ENCODE measurements around the gene MNAT1. TPM values are rescaled to one million over a fixed set of nuclear protein-coding genes. Genes with fewer than 3 reads are reported as not detected.

MNAT1 gene
- total and polyA plus RNA-seq, 4 donors, result 16.7 to 85.5 (median 21.6) TPM

DNA sequence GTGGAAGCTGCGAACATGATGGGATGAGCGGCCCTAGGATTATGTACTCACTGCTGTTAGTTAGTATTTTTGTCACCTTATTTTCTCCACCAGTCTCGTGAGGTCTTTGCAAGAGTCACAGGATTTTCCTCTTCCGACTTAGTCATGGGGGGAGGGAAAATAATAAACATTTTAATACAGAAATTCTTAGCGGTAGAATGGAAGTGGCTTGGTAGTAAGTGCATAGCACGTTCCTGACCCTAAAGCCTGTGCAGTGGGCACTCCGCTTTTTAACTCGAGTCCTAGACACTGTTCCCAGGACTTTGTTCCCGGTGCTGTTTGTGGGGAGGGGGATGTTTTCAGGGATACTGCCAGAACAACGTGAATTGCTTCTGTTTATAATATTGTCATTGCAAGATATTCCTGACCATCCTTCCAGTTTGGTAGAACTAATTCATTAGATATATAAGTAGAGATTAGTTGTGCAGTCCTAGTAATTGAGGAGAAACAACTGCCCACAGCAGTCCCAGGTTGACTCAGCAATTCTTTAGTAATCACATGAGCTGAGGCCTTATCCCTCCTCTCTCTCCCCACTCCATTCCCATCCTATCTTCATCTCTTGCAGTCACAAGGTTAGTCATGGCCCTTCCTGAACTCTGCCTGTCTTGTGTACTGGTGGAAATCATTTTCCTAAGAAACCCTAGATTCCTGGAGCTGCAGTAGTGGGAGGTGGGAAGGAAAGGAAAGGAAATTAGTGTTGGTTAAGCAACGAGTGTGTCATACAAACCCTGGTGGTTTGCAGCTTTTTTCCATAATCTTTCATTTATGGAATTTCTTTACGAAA lies 247.3 kb downstream of the MNAT1 start:
- Histone ChIP-seq H3K36me3 (ENCODE audit: control insufficient read depth in 4 of 4, insufficient read depth in 4 of 4, low read length in 4 of 4) (peaks cover 0 to 3% (median under 1%) of the 10 kb centered on the region in 4 donors), H3K4me1 (ENCODE audit: control insufficient read depth in 5 of 5, insufficient read depth in 5 of 5, low read length in 5 of 5) (peaks cover 0 to 21% (median 5%) of the 10 kb centered on the region in 5 donors), H3K4me3 (peak overlapping the region; percentile 94), H3K27ac (ENCODE audit: low read depth in 1 of 2, low read length in 1 of 2) (peak overlapping the region in 1 of 2 donors; percentile 95), H3K9me3 (ENCODE audit: control insufficient read depth in 4 of 4, insufficient read depth in 3 of 4, low read length in 3 of 4) (no peaks in the 10 kb centered on the region), H3K27me3 (ENCODE audit: control insufficient read depth in 3 of 3, insufficient read depth in 3 of 3, low read length in 2 of 3) (no peaks in the 10 kb centered on the region), H3K9ac (ENCODE audit: insufficient read depth in 1 of 2, low read length in 2 of 2) (peak overlapping the region; percentile 78 to 85)
- DNase-seq (peak; percentile 14 to 40 (median 39)), ATAC-seq (ENCODE audit: insufficient read depth, low FRiP score) (peak; percentile 38)
- 8 to 10% methylated on average over 12 of the region's 12 CpGs for WGBS, 2 donors
- no peak for TF ChIP-seq CTCF (IDR thresholded peaks at IDR 0.05; ENCODE audit: control extremely low read depth, extremely low read depth)

- Histone ChIP-seq H3K36me3 (ENCODE audit: control insufficient read depth in 4 of 4, insufficient read depth in 4 of 4, low read length in 4 of 4) (peaks cover 5 to 14% (median 11%) of the 10 kb centered on the region in 4 donors), H3K27ac (ENCODE audit: low read depth in 1 of 2, low read length in 1 of 2) (no peak overlapping the region), H3K4me1 (ENCODE audit: control insufficient read depth in 5 of 5, insufficient read depth in 5 of 5, low read length in 5 of 5) (peaks cover 0 to 16% (median 5%) of the 10 kb centered on the region in 5 donors), H3K4me3 (no peak overlapping the region), H3K27me3 (ENCODE audit: control insufficient read depth in 3 of 3, insufficient read depth in 3 of 3, low read length in 2 of 3) (no peaks in the 10 kb centered on the region), H3K9me3 (ENCODE audit: control insufficient read depth in 4 of 4, insufficient read depth in 3 of 4, low read length in 3 of 4) (no peaks in the 10 kb centered on the region), H3K9ac (ENCODE audit: insufficient read depth in 1 of 2, low read length in 2 of 2) (no peak overlapping the region)
- no peak for DNase-seq
- TF ChIP-seq CTCF (IDR thresholded peaks at IDR 0.05; ENCODE audit: control extremely low read depth, extremely low read depth), result no peak
- WGBS, 2 donors, result 83 to 86% methylated on average over 1 of the region's 1 CpG
- no peak for ATAC-seq (ENCODE audit: insufficient read depth, low FRiP score)
Measured at GRCh38 chr14:60984196-60984595, 249.6 kb downstream of the MNAT1 start.

DNA sequence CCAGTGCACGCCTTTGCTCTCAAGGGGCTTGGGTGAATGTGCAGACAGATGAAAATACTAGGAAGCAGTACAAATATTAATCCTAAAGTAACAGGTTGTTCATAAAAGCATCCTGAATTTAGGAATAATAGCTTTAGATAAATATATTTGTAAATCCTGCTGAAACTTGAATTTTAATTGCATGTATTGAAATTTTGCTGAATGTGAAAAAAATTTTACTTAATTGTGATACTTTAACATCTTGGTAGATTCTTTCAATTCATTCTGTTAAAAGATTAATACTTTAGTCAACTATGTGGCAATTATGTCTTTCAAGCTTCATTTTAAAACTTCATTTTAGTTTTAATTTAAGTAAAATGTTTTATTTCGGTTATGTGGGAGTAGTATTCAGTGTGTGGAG lies 251.9 kb downstream of the MNAT1 start:
- peaks cover 7 to 24% (median 20%) of the 10 kb centered on the region in 4 donors for H3K36me3 ChIP-seq (ENCODE audit: control insufficient read depth in 4 of 4, insufficient read depth in 4 of 4, low read length in 4 of 4)
- ATAC-seq (ENCODE audit: insufficient read depth, low FRiP score), result no peak
- whole genome bisulfite sequencing, 2 donors, result 97% methylated on average over 2 of the region's 2 CpGs

More for the DNA sequence above, 251.9 kb downstream of the MNAT1 start:
- Histone ChIP-seq H3K9ac (ENCODE audit: insufficient read depth in 1 of 2, low read length in 2 of 2) (no peak overlapping the region), H3K4me3 (no peak overlapping the region), H3K27ac (ENCODE audit: low read depth in 1 of 2, low read length in 1 of 2) (no peak overlapping the region), H3K27me3 (ENCODE audit: control insufficient read depth in 3 of 3, insufficient read depth in 3 of 3, low read length in 2 of 3) (no peaks in the 10 kb centered on the region), H3K4me1 (ENCODE audit: control insufficient read depth in 5 of 5, insufficient read depth in 5 of 5, low read length in 5 of 5) (peaks cover 0 to 9% (median 5%) of the 10 kb centered on the region in 5 donors), H3K9me3 (ENCODE audit: control insufficient read depth in 4 of 4, insufficient read depth in 3 of 4, low read length in 3 of 4) (no peaks in the 10 kb centered on the region)
- TF ChIP-seq CTCF (IDR thresholded peaks at IDR 0.05; ENCODE audit: control extremely low read depth, extremely low read depth), result no peak
- no peak for DNase-seq

All from lung (tissue), 12 donors.